Measurements from ENCODE around the gene CNGB1.
"Not testable (repeated sequence)": the region's sequence is repeated elsewhere in the genome, so short reads cannot be mapped to it uniquely, and the experiment has no call there.

- TF ChIP-seq, protein P1, sequence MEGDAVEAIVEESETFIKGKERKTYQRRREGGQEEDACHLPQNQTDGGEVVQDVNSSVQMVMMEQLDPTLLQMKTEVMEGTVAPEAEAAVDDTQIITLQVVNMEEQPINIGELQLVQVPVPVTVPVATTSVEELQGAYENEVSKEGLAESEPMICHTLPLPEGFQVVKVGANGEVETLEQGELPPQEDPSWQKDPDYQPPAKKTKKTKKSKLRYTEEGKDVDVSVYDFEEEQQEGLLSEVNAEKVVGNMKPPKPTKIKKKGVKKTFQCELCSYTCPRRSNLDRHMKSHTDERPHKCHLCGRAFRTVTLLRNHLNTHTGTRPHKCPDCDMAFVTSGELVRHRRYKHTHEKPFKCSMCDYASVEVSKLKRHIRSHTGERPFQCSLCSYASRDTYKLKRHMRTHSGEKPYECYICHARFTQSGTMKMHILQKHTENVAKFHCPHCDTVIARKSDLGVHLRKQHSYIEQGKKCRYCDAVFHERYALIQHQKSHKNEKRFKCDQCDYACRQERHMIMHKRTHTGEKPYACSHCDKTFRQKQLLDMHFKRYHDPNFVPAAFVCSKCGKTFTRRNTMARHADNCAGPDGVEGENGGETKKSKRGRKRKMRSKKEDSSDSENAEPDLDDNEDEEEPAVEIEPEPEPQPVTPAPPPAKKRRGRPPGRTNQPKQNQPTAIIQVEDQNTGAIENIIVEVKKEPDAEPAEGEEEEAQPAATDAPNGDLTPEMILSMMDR (IDR thresholded peaks at IDR 0.05): not testable (repeated sequence)
- not testable (repeated sequence) for TF ChIP-seq POLR2A, POLR2AphosphoS5 (IDR thresholded peaks at IDR 0.05)
Measured at GRCh38 chr16:57943381-57943780, 27.5 kb downstream of the CNGB1 start.

All from prostate gland (tissue), 2 donors.